ENCODE data around the gene LIFR. TPM values are rescaled to one million over a fixed set of nuclear protein-coding genes. Genes with fewer than 3 reads are reported as not detected.

The LIFR gene
- total RNA-seq, 1 donor from 2014 or later = 58.0 TPM

GRCh38 chr5:38546691-38547146, 9.7 kb downstream of the LIFR start:
- no peak overlapping the region for H3K4me3 Mint-ChIP-seq
- TF ChIP-seq, protein P1, sequence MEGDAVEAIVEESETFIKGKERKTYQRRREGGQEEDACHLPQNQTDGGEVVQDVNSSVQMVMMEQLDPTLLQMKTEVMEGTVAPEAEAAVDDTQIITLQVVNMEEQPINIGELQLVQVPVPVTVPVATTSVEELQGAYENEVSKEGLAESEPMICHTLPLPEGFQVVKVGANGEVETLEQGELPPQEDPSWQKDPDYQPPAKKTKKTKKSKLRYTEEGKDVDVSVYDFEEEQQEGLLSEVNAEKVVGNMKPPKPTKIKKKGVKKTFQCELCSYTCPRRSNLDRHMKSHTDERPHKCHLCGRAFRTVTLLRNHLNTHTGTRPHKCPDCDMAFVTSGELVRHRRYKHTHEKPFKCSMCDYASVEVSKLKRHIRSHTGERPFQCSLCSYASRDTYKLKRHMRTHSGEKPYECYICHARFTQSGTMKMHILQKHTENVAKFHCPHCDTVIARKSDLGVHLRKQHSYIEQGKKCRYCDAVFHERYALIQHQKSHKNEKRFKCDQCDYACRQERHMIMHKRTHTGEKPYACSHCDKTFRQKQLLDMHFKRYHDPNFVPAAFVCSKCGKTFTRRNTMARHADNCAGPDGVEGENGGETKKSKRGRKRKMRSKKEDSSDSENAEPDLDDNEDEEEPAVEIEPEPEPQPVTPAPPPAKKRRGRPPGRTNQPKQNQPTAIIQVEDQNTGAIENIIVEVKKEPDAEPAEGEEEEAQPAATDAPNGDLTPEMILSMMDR (IDR thresholded peaks at IDR 0.05; ENCODE audit: unreplicated experiment) = no peak
- no peaks in the 10 kb centered on the region for H3K27me3 Mint-ChIP-seq (ENCODE audit: low read depth)
- H3K27ac Mint-ChIP-seq = no peak overlapping the region
- H3K36me3 Mint-ChIP-seq = no peaks in the 10 kb centered on the region
- H3K4me1 Mint-ChIP-seq = peaks cover 13% of the 10 kb centered on the region
- no peaks in the 10 kb centered on the region for H3K9me3 Mint-ChIP-seq
- no peak for DNase-seq (ENCODE audit: low spot score in 2 of 2, unreplicated experiment in 2 of 2)

GRCh38 chr5:38543886-38544285, 12.6 kb downstream of the LIFR start:
- no peak for DNase-seq (ENCODE audit: low spot score in 2 of 2, unreplicated experiment in 2 of 2)
- Mint-ChIP-seq H3K4me3 (no peak overlapping the region), H3K4me1 (peaks cover 18% of the 10 kb centered on the region), H3K27ac (no peak overlapping the region), H3K9me3 (no peaks in the 10 kb centered on the region), H3K27me3 (ENCODE audit: low read depth) (no peaks in the 10 kb centered on the region), H3K36me3 (no peaks in the 10 kb centered on the region)
- TF ChIP-seq, protein P1 (IDR thresholded peaks at IDR 0.05; ENCODE audit: unreplicated experiment) = no peak

DNA sequence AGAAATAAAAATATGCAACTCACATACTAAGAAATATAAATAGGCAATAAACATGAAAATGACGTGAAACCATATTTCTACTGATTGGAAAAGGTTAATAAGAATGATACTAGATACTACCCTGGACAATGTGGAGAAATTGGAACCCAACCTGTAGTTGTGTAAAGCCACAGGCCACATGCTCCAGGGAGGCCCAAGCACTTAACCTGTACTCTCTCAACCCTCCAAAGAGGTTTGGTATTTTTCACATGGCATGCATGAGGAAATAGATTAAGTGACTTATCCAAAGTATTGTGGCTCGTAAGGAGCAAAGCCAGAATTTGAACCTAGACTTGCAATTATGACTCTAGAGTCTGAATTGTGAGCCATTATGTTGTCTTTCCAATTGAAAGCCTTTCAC, 13.4 kb downstream of the LIFR start:
- TF ChIP-seq, protein P1 (IDR thresholded peaks at IDR 0.05; ENCODE audit: unreplicated experiment) = no peak
- no peak for DNase-seq (ENCODE audit: low spot score in 2 of 2, unreplicated experiment in 2 of 2)
- no peaks in the 10 kb centered on the region for H3K27me3 Mint-ChIP-seq (ENCODE audit: low read depth)
- H3K9me3 Mint-ChIP-seq = no peaks in the 10 kb centered on the region
- H3K27ac Mint-ChIP-seq = no peak overlapping the region
- no peaks in the 10 kb centered on the region for H3K36me3 Mint-ChIP-seq
- peaks cover 20% of the 10 kb centered on the region for H3K4me1 Mint-ChIP-seq
- no peak overlapping the region for H3K4me3 Mint-ChIP-seq

DNA sequence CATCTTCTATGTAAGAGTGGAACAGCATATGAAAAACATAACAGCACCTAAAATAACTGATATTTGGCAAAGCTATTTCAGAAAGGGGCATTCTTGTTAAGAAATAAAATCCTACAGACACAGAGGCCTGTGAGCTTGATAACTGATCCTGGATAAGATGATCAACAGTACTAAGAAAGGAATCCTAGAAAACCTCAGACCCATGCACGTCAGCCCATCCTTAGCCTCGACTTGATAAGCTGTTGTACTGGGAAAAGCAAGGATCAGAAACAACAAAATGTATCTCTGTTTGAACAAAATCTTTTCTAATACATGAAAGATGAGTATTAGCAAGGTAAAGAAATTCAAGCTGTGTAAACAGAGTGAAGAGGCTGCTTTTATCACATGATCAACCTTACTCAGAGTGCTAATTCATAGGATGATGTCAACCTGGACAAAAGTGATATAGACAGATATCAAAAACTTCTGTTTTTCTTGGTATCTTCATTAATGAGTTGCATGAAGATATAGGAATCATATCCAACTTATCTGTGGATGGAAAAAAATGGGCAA, 15.2 kb downstream of the LIFR start:
- no peaks in the 10 kb centered on the region for H3K27me3 Mint-ChIP-seq (ENCODE audit: low read depth)
- peaks cover 24% of the 10 kb centered on the region for H3K4me1 Mint-ChIP-seq
- no peaks in the 10 kb centered on the region for H3K36me3 Mint-ChIP-seq
- no peak overlapping the region for H3K4me3 Mint-ChIP-seq
- no peaks in the 10 kb centered on the region for H3K9me3 Mint-ChIP-seq
- TF ChIP-seq, protein P1 (IDR thresholded peaks at IDR 0.05; ENCODE audit: unreplicated experiment) = no peak
- no peak for DNase-seq (ENCODE audit: low spot score in 2 of 2, unreplicated experiment in 2 of 2)
- no peak overlapping the region for H3K27ac Mint-ChIP-seq

- TF ChIP-seq, protein P1 (IDR thresholded peaks at IDR 0.05; ENCODE audit: unreplicated experiment) = no peak
- no peak for DNase-seq (ENCODE audit: low spot score in 2 of 2, unreplicated experiment in 2 of 2)
- H3K27me3 Mint-ChIP-seq (ENCODE audit: low read depth) = no peaks in the 10 kb centered on the region
- no peaks in the 10 kb centered on the region for H3K9me3 Mint-ChIP-seq
- peaks cover 26% of the 10 kb centered on the region for H3K4me1 Mint-ChIP-seq
- H3K36me3 Mint-ChIP-seq = no peaks in the 10 kb centered on the region
- H3K4me3 Mint-ChIP-seq = no peak overlapping the region
- H3K27ac Mint-ChIP-seq = no peak overlapping the region
Observed at GRCh38 chr5:38540314-38540713, 16.1 kb downstream of the LIFR start.

DNA sequence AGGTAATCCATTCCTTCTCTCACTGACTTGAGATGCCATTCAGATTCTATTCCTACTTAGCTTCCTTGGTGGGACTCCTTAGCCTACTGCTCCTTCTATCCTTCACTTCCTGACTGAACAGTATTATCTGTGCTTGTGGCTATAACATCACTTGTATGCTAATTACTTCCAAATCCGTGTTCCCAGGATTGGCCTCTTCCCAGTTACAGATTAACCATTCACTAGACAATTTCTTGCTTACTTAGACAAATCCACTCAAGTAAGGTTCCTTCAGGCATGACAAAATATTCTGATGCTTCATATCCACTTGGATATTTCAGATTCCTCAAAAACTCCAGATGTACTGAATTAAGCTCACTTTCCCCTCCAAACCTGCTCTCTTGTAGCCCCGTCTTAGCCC, 18.3 kb downstream of the LIFR start:
- Mint-ChIP-seq H3K27me3 (ENCODE audit: low read depth) (no peaks in the 10 kb centered on the region), H3K4me3 (no peak overlapping the region), H3K27ac (no peak overlapping the region), H3K36me3 (no peaks in the 10 kb centered on the region), H3K9me3 (no peaks in the 10 kb centered on the region), H3K4me1 (peaks cover 32% of the 10 kb centered on the region)
- TF ChIP-seq, protein P1 (IDR thresholded peaks at IDR 0.05; ENCODE audit: unreplicated experiment) = no peak
- DNase-seq (ENCODE audit: low spot score in 2 of 2, unreplicated experiment in 2 of 2) = no peak
